HL-60 (cell line): Measurements from ENCODE around the gene CRYBG2.

Experiments
- DNase-seq, 2 experiments: peaks; one replicate each; pipeline ENCODE4 v3.0.0-alpha.2; 2010 to 2020; ENCODE audit warnings: low read depth in 1 of 2, low spot score in 1 of 2
- H3K27ac ChIP-seq: fragments of 250-450 bp; sonication (Bioruptor Pico); replicated peaks from 2 replicates; pipeline ENCODE4 v1.5.1; 2020; ENCODE audit warnings: mild to moderate bottlenecking, moderate library complexity
- H3K27me3 ChIP-seq: fragments of 250-450 bp; sonication (Bioruptor Pico); 2 replicates; pipeline ENCODE4 v1.5.1; 2021; ENCODE audit warnings: mild to moderate bottlenecking, moderate library complexity; ENCODE audit not compliant: insufficient read depth, poor library complexity, severe bottlenecking
- H3K4me3 ChIP-seq: replicated peaks from 2 replicates; pipeline ENCODE4 v1.5.1; 2011; ENCODE audit warnings: mild to moderate bottlenecking, control low read depth, low read length; ENCODE audit not compliant: insufficient read depth
- GABPA ChIP-seq: IDR thresholded peaks from 2 replicates; pipeline ENCODE4 v1.6.1; 2012; ENCODE audit warnings: low read depth
- POLR2AphosphoS5 ChIP-seq: IDR thresholded peaks from 2 replicates; pipeline ENCODE4 v1.6.1; 2012; ENCODE audit warnings: low read depth
- SPI1 ChIP-seq: IDR thresholded peaks from 2 replicates; pipeline ENCODE4 v1.6.1; 2012; ENCODE audit warnings: low read depth, mild to moderate bottlenecking, borderline replicate concordance
- TF ChIP-seq, protein P1 (sequence below): IDR thresholded peaks from 2 replicates; pipeline ENCODE4 v1.6.1; 2012; ENCODE audit warnings: low read depth; ENCODE audit not compliant: insufficient replicate concordance
- TF ChIP-seq, protein P2 (sequence below): IDR thresholded peaks from one replicate; pipeline ENCODE4 v1.5.1; 2011; ENCODE audit warnings: low read length, control low read depth, inconsistent platforms; ENCODE audit not compliant: insufficient read depth

The CRYBG2 gene

DNA sequence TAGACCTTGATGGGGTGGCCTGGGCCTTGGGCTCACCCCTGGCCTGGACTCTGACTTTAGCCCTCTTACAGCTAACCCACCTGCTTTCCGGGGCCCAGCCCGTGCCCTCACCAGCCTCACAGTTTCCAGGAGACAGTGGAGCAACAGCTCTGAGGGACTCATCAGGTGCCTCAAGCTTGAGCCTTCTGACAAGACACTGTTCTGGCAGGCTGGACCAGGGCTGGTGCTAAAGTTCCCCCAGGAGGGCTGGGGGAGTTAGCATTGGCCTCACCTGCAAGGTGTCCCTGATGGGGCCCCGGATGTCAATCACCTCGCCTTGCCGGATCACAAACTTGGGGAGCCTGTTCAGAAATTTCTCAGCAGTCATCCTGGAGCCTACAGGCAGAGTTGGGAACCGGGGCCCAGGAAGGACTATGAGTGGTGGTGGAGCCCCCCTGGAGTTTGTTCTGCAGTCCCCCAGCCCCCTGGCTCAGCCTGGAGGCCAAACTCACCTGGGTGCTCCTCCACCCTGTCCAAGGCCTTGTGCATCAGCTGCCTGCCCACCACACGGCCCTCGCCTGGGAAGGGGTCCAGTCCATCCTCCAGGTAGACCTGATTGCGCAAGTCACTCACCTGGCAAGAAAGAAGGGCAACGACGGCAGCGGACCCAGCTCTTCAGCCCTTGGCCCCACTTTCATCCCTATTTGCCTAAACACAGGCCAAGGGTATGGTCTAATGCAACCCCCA is 69.9 kb downstream of the CRYBG2 start:
- no peak for DNase-seq
- peak overlapping the region; percentile 99 for H3K27ac ChIP-seq
- TF ChIP-seq, protein P1, sequence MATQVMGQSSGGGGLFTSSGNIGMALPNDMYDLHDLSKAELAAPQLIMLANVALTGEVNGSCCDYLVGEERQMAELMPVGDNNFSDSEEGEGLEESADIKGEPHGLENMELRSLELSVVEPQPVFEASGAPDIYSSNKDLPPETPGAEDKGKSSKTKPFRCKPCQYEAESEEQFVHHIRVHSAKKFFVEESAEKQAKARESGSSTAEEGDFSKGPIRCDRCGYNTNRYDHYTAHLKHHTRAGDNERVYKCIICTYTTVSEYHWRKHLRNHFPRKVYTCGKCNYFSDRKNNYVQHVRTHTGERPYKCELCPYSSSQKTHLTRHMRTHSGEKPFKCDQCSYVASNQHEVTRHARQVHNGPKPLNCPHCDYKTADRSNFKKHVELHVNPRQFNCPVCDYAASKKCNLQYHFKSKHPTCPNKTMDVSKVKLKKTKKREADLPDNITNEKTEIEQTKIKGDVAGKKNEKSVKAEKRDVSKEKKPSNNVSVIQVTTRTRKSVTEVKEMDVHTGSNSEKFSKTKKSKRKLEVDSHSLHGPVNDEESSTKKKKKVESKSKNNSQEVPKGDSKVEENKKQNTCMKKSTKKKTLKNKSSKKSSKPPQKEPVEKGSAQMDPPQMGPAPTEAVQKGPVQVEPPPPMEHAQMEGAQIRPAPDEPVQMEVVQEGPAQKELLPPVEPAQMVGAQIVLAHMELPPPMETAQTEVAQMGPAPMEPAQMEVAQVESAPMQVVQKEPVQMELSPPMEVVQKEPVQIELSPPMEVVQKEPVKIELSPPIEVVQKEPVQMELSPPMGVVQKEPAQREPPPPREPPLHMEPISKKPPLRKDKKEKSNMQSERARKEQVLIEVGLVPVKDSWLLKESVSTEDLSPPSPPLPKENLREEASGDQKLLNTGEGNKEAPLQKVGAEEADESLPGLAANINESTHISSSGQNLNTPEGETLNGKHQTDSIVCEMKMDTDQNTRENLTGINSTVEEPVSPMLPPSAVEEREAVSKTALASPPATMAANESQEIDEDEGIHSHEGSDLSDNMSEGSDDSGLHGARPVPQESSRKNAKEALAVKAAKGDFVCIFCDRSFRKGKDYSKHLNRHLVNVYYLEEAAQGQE, result no peak
- TF ChIP-seq POLR2AphosphoS5 (no peak), SPI1 (no peak), GABPA (no peak)
- TF ChIP-seq, protein P2, sequence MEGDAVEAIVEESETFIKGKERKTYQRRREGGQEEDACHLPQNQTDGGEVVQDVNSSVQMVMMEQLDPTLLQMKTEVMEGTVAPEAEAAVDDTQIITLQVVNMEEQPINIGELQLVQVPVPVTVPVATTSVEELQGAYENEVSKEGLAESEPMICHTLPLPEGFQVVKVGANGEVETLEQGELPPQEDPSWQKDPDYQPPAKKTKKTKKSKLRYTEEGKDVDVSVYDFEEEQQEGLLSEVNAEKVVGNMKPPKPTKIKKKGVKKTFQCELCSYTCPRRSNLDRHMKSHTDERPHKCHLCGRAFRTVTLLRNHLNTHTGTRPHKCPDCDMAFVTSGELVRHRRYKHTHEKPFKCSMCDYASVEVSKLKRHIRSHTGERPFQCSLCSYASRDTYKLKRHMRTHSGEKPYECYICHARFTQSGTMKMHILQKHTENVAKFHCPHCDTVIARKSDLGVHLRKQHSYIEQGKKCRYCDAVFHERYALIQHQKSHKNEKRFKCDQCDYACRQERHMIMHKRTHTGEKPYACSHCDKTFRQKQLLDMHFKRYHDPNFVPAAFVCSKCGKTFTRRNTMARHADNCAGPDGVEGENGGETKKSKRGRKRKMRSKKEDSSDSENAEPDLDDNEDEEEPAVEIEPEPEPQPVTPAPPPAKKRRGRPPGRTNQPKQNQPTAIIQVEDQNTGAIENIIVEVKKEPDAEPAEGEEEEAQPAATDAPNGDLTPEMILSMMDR, result no peak
- H3K4me3 ChIP-seq, result no peak overlapping the region
- H3K27me3 ChIP-seq, result no peaks in the 10 kb centered on the region

DNA sequence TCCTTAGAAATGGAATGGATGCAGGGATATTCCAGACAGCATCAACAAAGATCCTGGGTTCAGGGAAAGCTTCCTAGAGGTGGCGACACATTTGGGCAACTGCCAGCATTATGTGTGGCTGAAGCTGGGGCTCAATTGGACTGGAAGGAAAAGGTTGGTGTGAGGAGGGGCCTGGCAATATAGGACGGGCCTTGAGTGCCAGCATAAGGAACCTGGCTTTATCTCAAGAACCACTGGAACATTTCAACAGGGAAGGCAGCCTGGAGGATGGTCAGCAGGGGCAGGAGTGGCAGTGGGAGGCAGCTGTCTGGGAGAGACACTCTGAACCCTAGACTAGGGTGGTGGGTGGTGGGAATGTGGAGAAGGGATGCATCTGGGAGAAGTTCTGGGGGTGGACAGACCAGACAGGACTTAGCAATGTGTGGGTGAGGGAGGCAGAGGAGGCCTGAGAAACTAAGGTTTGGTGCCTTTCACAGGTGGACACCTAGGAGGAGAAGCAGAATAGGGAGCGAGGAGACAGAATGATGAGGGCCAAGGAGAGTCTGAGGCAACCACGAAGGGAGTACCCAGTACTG is 70.6 kb downstream of the CRYBG2 start:
- no peak overlapping the region for H3K27ac ChIP-seq
- DNase-seq, result no peak
- TF ChIP-seq GABPA (no peak), POLR2AphosphoS5 (no peak; the same call in 1 of the 2 replicates), SPI1 (no peak)
- TF ChIP-seq, protein P1, result no peak
- TF ChIP-seq, protein P2, result no peak
- no peaks in the 10 kb centered on the region for H3K27me3 ChIP-seq
- no peak overlapping the region for H3K4me3 ChIP-seq

DNA sequence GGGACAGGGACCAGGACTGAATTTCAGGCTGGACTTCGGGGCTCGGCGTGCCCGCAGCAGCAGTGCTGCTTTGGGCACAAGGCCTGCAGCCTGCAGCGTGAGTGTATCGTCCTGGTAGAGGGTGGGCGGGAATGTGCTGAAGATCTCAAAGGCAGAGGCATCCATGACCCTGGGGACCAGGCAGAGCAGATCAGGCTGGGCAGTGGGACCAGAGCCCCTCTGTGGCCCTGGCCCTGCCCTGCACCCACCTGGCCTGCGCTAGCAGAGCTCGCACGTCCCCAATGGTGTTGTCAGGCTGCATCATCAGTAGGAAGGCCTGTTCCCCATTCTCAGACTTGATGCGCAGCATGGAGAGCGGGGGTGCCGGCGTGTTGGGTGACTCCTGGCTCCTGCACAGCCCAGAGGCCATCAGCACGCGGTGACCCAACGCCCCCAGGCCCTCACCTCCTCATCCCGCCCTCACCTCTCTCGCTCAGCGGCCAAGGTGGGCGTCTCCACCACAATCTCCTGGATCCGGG is 71.5 kb downstream of the CRYBG2 start:
- H3K27me3 ChIP-seq, result no peaks in the 10 kb centered on the region
- H3K4me3 ChIP-seq, result no peak overlapping the region
- DNase-seq, result no peak
- no peak overlapping the region for H3K27ac ChIP-seq
- TF ChIP-seq SPI1, result no peak
- TF ChIP-seq GABPA, result no peak
- TF ChIP-seq, protein P1, result no peak
- TF ChIP-seq, protein P2, result no peak
- peak; percentile 21; the same call in 1 of the 2 replicates for TF ChIP-seq POLR2AphosphoS5
